Stimulated activated memory B cell treated with anti-CD40 and anti-IgM and Interleukin-4, amounts not matched to agents 10 μg/mL and 1 μg/mL and 100 μg/mL, for 72 hours (primary cell): Measurements from ENCODE around the gene GIGYF2.
A peak's percentile ranks its signal among the peaks of the same experiment; 100 is the strongest.
"Not testable (repeated sequence)": the region's sequence is repeated elsewhere in the genome, so short reads cannot be mapped to it uniquely, and the experiment has no call there.

Experiments
- ATAC-seq: fragments of 150-1000 bp; cut with Tn5 transposase; 2 replicates; pipeline ENCODE4 v1.10.0; 2021
- H3K27ac Mint-ChIP-seq: one replicate; pipeline ENCODE4 v1.8.0; 2022; ENCODE audit warnings: mild to moderate bottlenecking, mixed read lengths
- H3K27me3 Mint-ChIP-seq: one replicate; pipeline ENCODE4 v1.8.0; 2022; ENCODE audit warnings: mixed read lengths
- H3K36me3 Mint-ChIP-seq: one replicate; pipeline ENCODE4 v1.8.0; 2022; ENCODE audit warnings: mixed read lengths
- H3K4me1 Mint-ChIP-seq: one replicate; pipeline ENCODE4 v1.8.0; 2022; ENCODE audit warnings: mixed read lengths
- H3K4me3 Mint-ChIP-seq: one replicate; pipeline ENCODE4 v1.8.0; 2022; ENCODE audit warnings: mild to moderate bottlenecking, moderate library complexity, mixed read lengths
- H3K9me3 Mint-ChIP-seq: one replicate; pipeline ENCODE4 v1.8.0; 2022; ENCODE audit warnings: mixed read lengths

The GIGYF2 gene

GRCh38 chr2:232900811-232901735 is 203.9 kb downstream of the GIGYF2 start:
- H3K4me3 Mint-ChIP-seq = no peak overlapping the region
- H3K4me1 Mint-ChIP-seq = no peaks in the 10 kb centered on the region
- H3K27me3 Mint-ChIP-seq = no peaks in the 10 kb centered on the region
- no peaks in the 10 kb centered on the region for H3K9me3 Mint-ChIP-seq
- ATAC-seq = no peak
- no peak overlapping the region for H3K27ac Mint-ChIP-seq
- no peaks in the 10 kb centered on the region for H3K36me3 Mint-ChIP-seq

- no peaks in the 10 kb centered on the region for H3K9me3 Mint-ChIP-seq
- H3K27ac Mint-ChIP-seq = no peak overlapping the region
- no peak overlapping the region for H3K4me3 Mint-ChIP-seq
- H3K4me1 Mint-ChIP-seq = no peaks in the 10 kb centered on the region
- ATAC-seq = peak; percentile 44
- no peaks in the 10 kb centered on the region for H3K36me3 Mint-ChIP-seq
- H3K27me3 Mint-ChIP-seq = no peaks in the 10 kb centered on the region
These were observed 204.8 kb downstream of the GIGYF2 start for GRCh38 chr2:232901736-232902578.

- no peak overlapping the region for H3K4me3 Mint-ChIP-seq
- ATAC-seq = no peak
- H3K27ac Mint-ChIP-seq = no peak overlapping the region
- H3K36me3 Mint-ChIP-seq = no peaks in the 10 kb centered on the region
- H3K4me1 Mint-ChIP-seq = no peaks in the 10 kb centered on the region
- no peaks in the 10 kb centered on the region for H3K27me3 Mint-ChIP-seq
- no peaks in the 10 kb centered on the region for H3K9me3 Mint-ChIP-seq
These were observed 206.9 kb downstream of the GIGYF2 start for GRCh38 chr2:232903989-232904388.

GRCh38 chr2:232906867-232907717 is 210.0 kb downstream of the GIGYF2 start:
- H3K4me3 Mint-ChIP-seq, ATAC-seq, H3K4me1 Mint-ChIP-seq: not testable (repeated sequence)

GRCh38 chr2:232907718-232908085 is 210.6 kb downstream of the GIGYF2 start:
- peaks cover 13% of the 10 kb centered on the region for H3K27me3 Mint-ChIP-seq
- not testable (repeated sequence) for H3K4me1 Mint-ChIP-seq, H3K27ac Mint-ChIP-seq, H3K4me3 Mint-ChIP-seq, ATAC-seq
- H3K9me3 Mint-ChIP-seq = peaks cover 14% of the 10 kb centered on the region
- peaks cover 11% of the 10 kb centered on the region for H3K36me3 Mint-ChIP-seq

More at GRCh38 chr2:232906867-232907717, 210.0 kb downstream of the GIGYF2 start:
- not testable (repeated sequence) for H3K27ac Mint-ChIP-seq
- peaks cover 10% of the 10 kb centered on the region for H3K27me3 Mint-ChIP-seq
- H3K36me3 Mint-ChIP-seq = peaks cover 10% of the 10 kb centered on the region
- H3K9me3 Mint-ChIP-seq = peaks cover 10% of the 10 kb centered on the region

- Mint-ChIP-seq H3K4me3 (no peak overlapping the region), H3K27ac (no peak overlapping the region), H3K36me3 (peaks cover 18% of the 10 kb centered on the region), H3K9me3 (peaks cover 20% of the 10 kb centered on the region), H3K4me1 (no peaks in the 10 kb centered on the region), H3K27me3 (peaks cover 20% of the 10 kb centered on the region)
- no peak for ATAC-seq
These were observed 211.6 kb downstream of the GIGYF2 start for GRCh38 chr2:232908695-232909094.
